Heart right ventricle (tissue), 16 donors: ENCODE results near the gene CEP170B. TPM values are rescaled to one million over a fixed set of nuclear protein-coding genes. Genes with fewer than 3 reads are reported as not detected.
"Not testable (repeated sequence)": the region's sequence is repeated elsewhere in the genome, so short reads cannot be mapped to it uniquely, and the experiment has no call there.

Experiments
- ATAC-seq, 8 donors: fragments of 200-7000 bp; cut with Tn5 transposase; one replicate each; pipeline ENCODE4 v1.9.1; 2020; ENCODE audit warnings: mild to moderate bottlenecking in 8 of 8, moderate library complexity in 8 of 8, moderate number of reproducible peaks in 1 of 8
- DNase-seq, 2 donors: peaks; one replicate each; pipeline ENCODE4 v3.0.0-alpha.2; 2020
- H3K27ac ChIP-seq, 10 donors: fragments of 200-600 bp; sonication (generic) in 2 of 10; one replicate each; pipeline versions ENCODE4 v1.5.0 to v1.8.0; 2020 to 2022; ENCODE audit warnings: mild to moderate bottlenecking in 3 of 10
- H3K27me3 ChIP-seq, 7 donors: fragments of 200-600 bp; one replicate each; pipeline ENCODE4 v1.8.0; 2021 to 2022; ENCODE audit warnings: mild to moderate bottlenecking in 2 of 7
- H3K36me3 ChIP-seq, 9 donors: fragments of 200-600 bp; sonication (generic) in 1 of 9; one replicate each; pipeline versions ENCODE4 v1.5.0 to v1.8.0; 2020 to 2022; ENCODE audit warnings: mild to moderate bottlenecking in 2 of 9
- H3K4me1 ChIP-seq, 9 donors: fragments of 200-600 bp; sonication (generic) in 1 of 9; one replicate each; pipeline versions ENCODE4 v1.5.0 to v1.8.0; 2020 to 2022; ENCODE audit warnings: mild to moderate bottlenecking in 4 of 9
- H3K4me3 ChIP-seq, 10 donors: fragments of 200-600 bp; sonication (generic) in 2 of 10; one replicate each; pipeline versions ENCODE4 v1.5.0 to v1.8.0; 2020 to 2022; ENCODE audit warnings: mild to moderate bottlenecking in 7 of 10, moderate library complexity in 2 of 10
- H3K9me3 ChIP-seq, 11 donors: fragments of 200-600 bp in 10 of 11; sonication (generic) in 2 of 11; one replicate each; pipeline versions ENCODE4 v1.5.0 to v1.8.0; 2013 to 2022; ENCODE audit warnings: mild to moderate bottlenecking in 2 of 11, control low read depth in 1 of 11, moderate library complexity in 1 of 11
- CTCF ChIP-seq, 9 donors: fragments of 200-600 bp; sonication (generic) in 2 of 9; IDR thresholded peaks; one replicate each; pipeline versions ENCODE4 v1.5.0 to v1.8.0; 2021 to 2022; ENCODE audit warnings: antibody characterized with exemption in 9 of 9, mild to moderate bottlenecking in 5 of 9, moderate library complexity in 1 of 9
- WGBS, 2 donors: extraction: QIAGEN DNeasy Blood & Tissue Kit; methylation state at CpG; one replicate each; pipeline ENCODE4 v1.1.7; 2013; ENCODE audit warnings: inconsistent platforms in 1 of 2; 5-methylcytosine and 5-hydroxymethylcytosine counted together
- intact Hi-C, 10 donors: fragments of 100-400 bp; cut with DNase I; formaldehyde crosslinking; loops; one replicate each; pipeline versions ENCODE4 v1.11.1 to v1.14.2; 2022
- polyA plus RNA-seq, 2 donors: library from polyadenylated mRNA; stranded (reverse); fragments of 200-250 nt; gene quantifications; one replicate each; pipeline ENCODE4 v1.2.3, GENCODE V29; 2013
- total RNA-seq, 10 donors: library from RNA; stranded (reverse); fragmentation: NEBNext Ultra II Directional in 3 of 10; extraction: Animal tissue kit (Norgen Biotek cat#: 25700) in 3 of 10; gene quantifications; one replicate each; pipeline versions ENCODE4 v1.2.1 to v1.2.4, GENCODE V29; 2021 to 2023
- donor health status: Arrhythmogenic right ventricular cardiomyopathy.
- donor health status: ischemic (EF 13 %, LVEDD 7.1; RV severe dilation, severe dysfunction).
- donor health status: healthy with polysubstance abuse.
- donor health status: DM: no; HTN: yes; CAD: no.
- donor health status: DM: no; HTN: no; CAD: no.
- donor health status: ischemic (EF 25% LVEDD 6.9; RV normal size, moderate dysfunction).
- donor health status: ischemic (EF 25% LVEDD 5.7; RV mildly dilated, moderate dysfunction).
- donor health status: healthy.
- donor health status: DM: yes; HTN: yes; CAD: no.
- donor health status: Ischemic cardiomyopathy.
- donor health status: ischemic (EF 35%, LVEDD 5.7; RV mildly dilated, moderate dysfunction).
- donor health status: nonischemic (EF 11% LVEDD 7.7; RV severe dilation, severe dysfunction).
- donor health status: DM: yes; HTN: yes; CAD: no.
- donor health status: PGD.
- donor health status: ischemic (EF 29% LVEDD 5.4; RV normal size, mild dysfunction).
- donor health status: nonischemic (EF 23%, LVEDD 6.1; RV moderate dilation, normal function).

CEP170B gene
- total and polyA plus RNA-seq, 12 donors = 6.8 to 13.6 (median 11.8) TPM

GRCh38 chr14:104939666-104940410 lies 74.8 kb downstream of the CEP170B start:
- no peak overlapping the region for H3K27ac ChIP-seq
- H3K4me1 ChIP-seq = no peaks in the 10 kb centered on the region
- intact Hi-C loops = no loop called here
- TF ChIP-seq CTCF (IDR thresholded peaks at IDR 0.05) = no peak
- peaks cover 0 to 4% (median 0%) of the 10 kb centered on the region in 9 donors for H3K36me3 ChIP-seq
- ATAC-seq = no peak
- peaks cover 0 to 14% (median 0%) of the 10 kb centered on the region in 7 donors for H3K27me3 ChIP-seq
- no peaks in the 10 kb centered on the region for H3K9me3 ChIP-seq
- no peak overlapping the region for H3K4me3 ChIP-seq
- 67 to 69% methylated on average over 11 of the region's 11 CpGs for WGBS, 2 donors
- DNase-seq = no peak

GRCh38 chr14:104940526-104941150 lies 75.6 kb downstream of the CEP170B start:
- H3K27me3 ChIP-seq = peaks cover 0 to 12% (median 0%) of the 10 kb centered on the region in 7 donors
- TF ChIP-seq CTCF (IDR thresholded peaks at IDR 0.05) = no peak
- H3K4me1 ChIP-seq = no peaks in the 10 kb centered on the region
- no peak for DNase-seq
- H3K9me3 ChIP-seq = no peaks in the 10 kb centered on the region
- H3K4me3 ChIP-seq = no peak overlapping the region
- peaks cover 0 to 4% (median 0%) of the 10 kb centered on the region in 9 donors for H3K36me3 ChIP-seq
- intact Hi-C loops = no loop called here
- H3K27ac ChIP-seq = no peak overlapping the region
- no peak for ATAC-seq
- WGBS, 2 donors = 78% methylated on average over 3 of the region's 3 CpGs

- Histone ChIP-seq H3K36me3 (peaks cover 0 to 4% (median 0%) of the 10 kb centered on the region in 9 donors), H3K9me3 (no peaks in the 10 kb centered on the region), H3K4me1 (no peaks in the 10 kb centered on the region), H3K27me3 (peaks cover 0 to 1% (median 0%) of the 10 kb centered on the region in 7 donors), H3K27ac (no peak overlapping the region), H3K4me3 (no peak overlapping the region)
- ATAC-seq = no peak
- DNase-seq = no peak
- intact Hi-C loops = no loop called here
- 93 to 94% methylated on average over 26 of the region's 26 CpGs for WGBS, 2 donors
- no peak for TF ChIP-seq CTCF (IDR thresholded peaks at IDR 0.05)
Observed at GRCh38 chr14:104941508-104942365, 76.7 kb downstream of the CEP170B start.

- intact Hi-C loops = no loop called here
- no peak overlapping the region for H3K27ac ChIP-seq
- no peak for TF ChIP-seq CTCF (IDR thresholded peaks at IDR 0.05)
- H3K4me1 ChIP-seq = no peaks in the 10 kb centered on the region
- peaks cover 0 to 4% (median 0%) of the 10 kb centered on the region in 9 donors for H3K36me3 ChIP-seq
- H3K4me3 ChIP-seq = no peak overlapping the region
- ATAC-seq (no peak), DNase-seq (no peak)
- H3K27me3 ChIP-seq = no peaks in the 10 kb centered on the region
- 96 to 98% methylated on average over 16 of the region's 16 CpGs for WGBS, 2 donors
- no peaks in the 10 kb centered on the region for H3K9me3 ChIP-seq
Observed at GRCh38 chr14:104942586-104942985, 77.5 kb downstream of the CEP170B start.

GRCh38 chr14:104943216-104944015 lies 78.3 kb downstream of the CEP170B start:
- H3K27ac ChIP-seq, intact Hi-C loops, H3K4me3 ChIP-seq, H3K9me3 ChIP-seq, DNase-seq, H3K4me1 ChIP-seq, ATAC-seq, H3K36me3 ChIP-seq, H3K27me3 ChIP-seq: not testable (repeated sequence)
- WGBS, 2 donors = 91 to 93% methylated on average over 29 of the region's 29 CpGs

- H3K27me3 ChIP-seq, H3K36me3 ChIP-seq, DNase-seq, H3K9me3 ChIP-seq, H3K4me1 ChIP-seq, H3K4me3 ChIP-seq, ATAC-seq, intact Hi-C loops, H3K27ac ChIP-seq: not testable (repeated sequence)
- 81 to 95% methylated on average over 6 of the region's 6 CpGs for WGBS, 2 donors
Observed at GRCh38 chr14:104944016-104944308, 78.9 kb downstream of the CEP170B start.
